ENCODE results near the gene NSD2.

The NSD2 gene

DNA sequence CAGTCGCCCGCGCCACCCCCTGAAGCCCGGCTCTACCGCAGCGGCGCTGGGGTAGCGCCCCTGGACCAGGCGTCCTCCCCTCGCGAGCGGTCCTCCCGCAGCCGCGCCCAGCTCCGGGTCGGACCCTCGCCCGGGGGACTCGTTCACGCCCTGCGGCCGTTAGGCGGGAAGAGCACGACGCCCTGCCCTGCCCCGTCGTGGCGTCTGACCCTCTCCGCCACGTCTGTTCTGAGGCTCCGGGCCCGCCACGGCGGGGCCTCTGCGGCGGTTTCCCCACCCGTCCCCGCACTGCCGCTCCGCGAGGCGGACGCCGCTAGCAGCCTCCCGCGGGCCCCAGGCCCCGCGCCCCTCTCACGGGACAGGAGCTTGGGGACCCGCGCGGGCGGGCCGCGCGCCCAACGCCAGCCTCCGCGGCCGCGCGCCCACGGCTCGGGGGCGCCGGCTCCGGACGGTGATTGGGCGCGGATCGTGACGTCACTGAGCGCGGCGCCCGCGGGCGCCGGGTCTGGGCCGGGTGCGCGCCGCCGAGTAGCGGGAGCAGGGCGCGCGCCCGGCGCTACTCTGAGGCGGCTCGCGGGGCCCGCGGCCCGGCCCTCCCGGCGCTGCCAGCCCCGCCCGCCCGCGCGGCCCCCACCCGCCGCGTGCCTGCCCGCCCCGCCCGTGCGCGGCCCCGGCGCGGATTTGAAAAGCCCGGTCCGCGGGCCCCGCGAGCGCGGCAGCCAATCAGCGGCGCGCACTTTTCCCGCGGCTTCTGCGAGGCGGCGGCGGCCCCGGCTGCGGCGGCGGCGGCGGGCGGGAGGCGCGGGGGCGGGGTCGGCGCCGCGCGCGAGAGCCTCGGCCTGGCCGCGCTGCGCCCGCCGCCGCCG, at the start of gene NSD2:
TSS of gene NSD2 (plus strand) at position 816 of the 866 bp plus-strand sequence. CDS start 29,262 bp downstream, outside the sequence.
- H3K27ac ChIP-seq, result peak within 1 kb of the TSS; percentile 100
- TF ChIP-seq CTCF (IDR thresholded peaks at IDR 0.05) (0 out of 2 replicates have a peak, but pooled peaks have one; percentile 1), ZFX (IDR thresholded peaks at IDR 0.05; ENCODE audit: borderline replicate concordance) (no peak)

DNA sequence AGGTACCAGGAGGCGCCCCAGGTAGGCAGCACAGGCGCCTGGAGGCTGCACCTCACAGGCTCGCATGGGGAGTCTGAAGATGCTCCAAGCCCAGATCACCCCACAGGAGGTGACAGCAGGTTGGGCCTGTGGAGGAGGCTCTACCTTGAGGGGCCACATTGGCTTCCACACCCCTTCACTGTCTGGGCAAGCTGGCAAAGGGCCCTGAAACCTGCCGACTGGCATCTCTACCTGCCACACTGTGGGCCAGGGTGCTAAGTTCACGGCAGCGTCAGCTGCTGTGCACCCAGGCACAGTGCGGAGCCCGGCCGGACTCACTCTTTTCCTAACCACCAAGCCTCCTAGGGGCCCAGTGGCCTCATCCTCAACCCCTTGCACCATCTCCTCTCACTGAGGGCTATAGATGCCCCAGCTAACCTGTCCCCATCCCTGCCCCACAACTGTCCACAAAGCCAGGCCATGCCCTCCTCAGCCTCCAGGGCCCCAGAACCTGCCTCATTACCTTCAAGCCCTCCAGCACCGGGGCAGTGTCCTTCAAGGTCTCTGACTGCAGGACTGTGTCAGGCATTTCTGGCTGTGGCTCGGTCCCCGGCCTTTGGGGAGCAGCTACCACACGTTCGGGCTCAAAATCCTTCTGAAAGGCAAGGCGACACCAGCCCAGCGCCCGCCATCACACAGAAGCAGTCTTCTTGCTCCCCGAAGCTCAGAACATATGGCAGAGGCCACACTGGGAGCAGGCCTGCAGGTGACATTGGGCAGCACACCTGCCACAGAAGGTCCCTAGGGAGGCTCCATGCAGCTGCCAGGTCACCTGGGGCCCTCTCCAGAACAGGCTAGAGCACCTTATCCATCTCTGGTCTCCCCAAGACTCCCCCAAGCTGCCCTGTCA, 49.3 kb upstream of the NSD2 start:
- TF ChIP-seq CTCF (IDR thresholded peaks at IDR 0.05) (no peak), ZFX (IDR thresholded peaks at IDR 0.05; ENCODE audit: borderline replicate concordance) (no peak)
- H3K27ac ChIP-seq, result no peak overlapping the region

GRCh38 chr4:1822568-1823544, 48.3 kb upstream of the NSD2 start:
- H3K27ac ChIP-seq, result no peak overlapping the region
- TF ChIP-seq CTCF (IDR thresholded peaks at IDR 0.05) (no peak), ZFX (IDR thresholded peaks at IDR 0.05; ENCODE audit: borderline replicate concordance) (no peak)

GRCh38 chr4:1823545-1823932, 47.7 kb upstream of the NSD2 start:
- no peak overlapping the region for H3K27ac ChIP-seq
- no peak for TF ChIP-seq ZFX (IDR thresholded peaks at IDR 0.05; ENCODE audit: borderline replicate concordance)

- TF ChIP-seq ZFX (IDR thresholded peaks at IDR 0.05; ENCODE audit: borderline replicate concordance) (no peak), CTCF (IDR thresholded peaks at IDR 0.05) (no peak)
- H3K27ac ChIP-seq, result no peak overlapping the region
Measured at GRCh38 chr4:1824746-1825145, 46.4 kb upstream of the NSD2 start.

DNA sequence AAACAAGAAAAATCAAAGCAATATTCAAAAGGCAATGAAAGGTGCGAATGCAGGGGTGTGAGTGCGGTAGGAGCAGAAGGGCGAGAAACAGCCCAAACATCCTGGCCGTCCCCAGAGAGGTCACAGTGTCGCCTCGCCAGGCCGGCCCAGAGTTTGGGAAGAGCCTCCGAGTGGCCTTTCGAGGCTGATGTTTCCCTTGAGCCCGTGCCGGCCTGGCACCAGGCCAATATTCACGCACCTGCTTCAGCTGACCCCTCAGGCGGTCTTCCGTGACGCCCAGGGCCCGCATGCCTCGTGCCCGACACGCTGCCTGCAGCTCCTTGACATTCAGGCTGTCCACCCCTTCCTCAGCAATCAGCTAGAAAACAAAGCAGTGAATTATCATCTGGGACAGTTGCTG, 45.9 kb upstream of the NSD2 start:
- TF ChIP-seq CTCF (IDR thresholded peaks at IDR 0.05), result no peak
- no peak for TF ChIP-seq ZFX (IDR thresholded peaks at IDR 0.05; ENCODE audit: borderline replicate concordance)
- no peak overlapping the region for H3K27ac ChIP-seq
